GM19324 (cell line): ENCODE results near the gene COX6B2.
A peak's percentile ranks its signal among the peaks of the same experiment; 100 is the strongest.
"Not testable (repeated sequence)": the region's sequence is repeated elsewhere in the genome, so short reads cannot be mapped to it uniquely, and the experiment has no call there.

Experiments
- ATAC-seq: cut with Tn5 transposase; IDR thresholded peaks from one replicate; pipeline ENCODE4 v1.9.1; 2021; ENCODE audit warnings: mild to moderate bottlenecking, moderate library complexity; ENCODE audit not compliant: unreplicated experiment, low FRiP score

COX6B2 gene, protein sequence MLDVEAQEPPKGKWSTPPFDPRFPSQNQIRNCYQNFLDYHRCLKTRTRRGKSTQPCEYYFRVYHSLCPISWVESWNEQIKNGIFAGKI

DNA sequence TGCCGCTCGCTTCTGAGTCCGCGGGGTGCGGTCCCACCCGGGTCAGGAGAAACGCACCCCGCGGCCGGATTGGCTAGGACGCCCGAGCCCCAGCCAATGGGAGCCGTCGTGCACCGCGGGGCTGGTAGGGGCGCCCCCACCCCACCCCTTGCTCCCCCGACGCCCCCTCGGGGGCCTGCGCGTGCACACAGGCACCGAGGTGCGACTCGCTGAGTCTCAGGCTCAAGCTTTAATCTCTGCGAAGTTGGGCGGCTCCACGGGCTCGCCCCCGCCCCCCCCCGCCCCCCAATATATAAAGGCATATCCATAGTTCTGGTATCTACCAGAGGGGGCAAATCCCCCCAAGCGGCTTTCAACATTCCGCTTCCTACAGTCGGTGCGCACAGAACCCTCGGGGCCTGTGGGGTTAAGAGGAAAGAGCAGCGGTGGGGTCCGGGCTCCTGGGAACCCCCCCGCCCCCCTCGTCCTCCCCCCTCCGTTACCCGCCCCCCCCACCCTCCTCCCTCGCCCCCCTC is at the start of gene COX6B2:
COX6B2 (minus strand) TSS at position 22 of the 515 bp plus-strand sequence. CDS start 198 bp downstream, outside the sequence.
- no peak for ATAC-seq

DNA sequence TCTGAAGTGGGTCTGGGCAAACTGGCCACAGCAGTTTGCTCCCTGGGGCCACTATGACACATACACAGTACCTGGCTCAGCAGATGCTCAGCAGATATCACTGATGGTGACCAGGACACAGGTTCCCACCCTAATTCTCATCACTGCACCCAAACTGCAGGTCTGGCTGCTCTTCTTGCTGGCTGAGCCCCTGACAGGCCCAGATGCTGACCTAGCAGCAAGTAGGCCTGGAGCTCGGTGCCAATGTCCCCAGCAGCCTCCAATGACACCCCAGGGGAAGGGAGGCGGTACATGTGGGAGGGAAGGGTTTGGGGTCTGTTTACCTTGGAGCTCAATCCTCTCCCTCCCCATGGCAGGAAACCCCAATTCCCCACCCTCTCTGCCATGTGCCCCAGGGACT is 48.0 kb upstream of the COX6B2 start:
- ATAC-seq = no peak

DNA sequence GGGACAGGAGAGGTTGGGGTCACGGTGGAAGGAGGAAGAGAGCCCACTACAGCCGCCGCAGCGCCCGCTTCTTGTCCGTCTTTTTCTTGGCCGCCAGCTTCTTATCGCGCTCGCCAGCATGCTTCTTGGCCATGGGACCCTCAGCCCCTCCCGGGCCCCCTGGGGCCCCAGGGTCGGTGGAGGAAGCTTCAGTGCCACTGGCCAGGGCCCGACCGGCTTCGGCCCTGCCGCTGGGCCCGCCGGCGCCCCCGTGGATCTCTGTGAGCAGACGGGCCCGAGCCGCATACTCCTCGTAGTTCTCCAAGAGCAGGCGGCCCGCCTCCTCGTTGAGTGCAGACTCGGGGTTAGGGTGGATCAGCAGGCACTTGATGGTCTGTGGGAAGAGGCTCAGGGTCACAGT is 46.9 kb upstream of the COX6B2 start:
- not testable (repeated sequence) for ATAC-seq

DNA sequence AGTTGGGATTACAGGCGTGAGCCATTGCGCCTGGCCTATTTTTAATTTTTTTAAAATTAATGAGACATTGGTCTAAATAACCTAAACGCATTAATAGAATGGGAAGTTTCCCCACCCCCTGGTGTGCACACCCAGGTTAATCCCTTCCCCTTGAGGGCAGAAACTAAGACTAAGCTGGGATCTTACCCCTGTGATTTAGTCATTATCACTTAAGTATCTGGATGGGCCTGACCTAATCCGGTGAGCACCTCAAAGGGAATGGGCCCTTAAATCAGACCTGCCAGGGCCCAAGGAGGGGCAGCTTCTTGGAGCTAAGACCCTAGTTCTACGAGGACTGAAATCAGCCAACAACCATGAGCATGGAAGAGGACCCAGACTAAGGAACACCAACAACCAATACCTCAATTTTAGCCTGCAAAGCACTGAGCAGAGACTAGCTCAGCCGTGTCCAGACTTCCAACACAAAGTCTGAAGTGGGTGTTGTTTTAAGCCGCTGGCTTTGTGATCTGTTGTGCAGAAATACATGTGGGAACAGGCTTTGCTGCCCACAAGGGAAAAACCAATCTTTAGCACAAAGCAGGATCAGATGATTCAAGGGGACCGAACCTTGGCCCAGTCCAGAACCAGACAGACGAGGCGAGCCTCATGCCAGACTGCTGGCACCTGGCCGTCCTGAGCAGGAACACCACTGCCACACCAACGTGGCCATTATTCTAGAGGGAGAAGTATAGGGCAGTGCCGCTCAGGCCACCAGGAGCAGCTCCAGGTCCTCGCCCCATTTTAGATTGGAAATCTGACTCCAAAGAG is 46.0 kb upstream of the COX6B2 start:
- no peak for ATAC-seq

DNA sequence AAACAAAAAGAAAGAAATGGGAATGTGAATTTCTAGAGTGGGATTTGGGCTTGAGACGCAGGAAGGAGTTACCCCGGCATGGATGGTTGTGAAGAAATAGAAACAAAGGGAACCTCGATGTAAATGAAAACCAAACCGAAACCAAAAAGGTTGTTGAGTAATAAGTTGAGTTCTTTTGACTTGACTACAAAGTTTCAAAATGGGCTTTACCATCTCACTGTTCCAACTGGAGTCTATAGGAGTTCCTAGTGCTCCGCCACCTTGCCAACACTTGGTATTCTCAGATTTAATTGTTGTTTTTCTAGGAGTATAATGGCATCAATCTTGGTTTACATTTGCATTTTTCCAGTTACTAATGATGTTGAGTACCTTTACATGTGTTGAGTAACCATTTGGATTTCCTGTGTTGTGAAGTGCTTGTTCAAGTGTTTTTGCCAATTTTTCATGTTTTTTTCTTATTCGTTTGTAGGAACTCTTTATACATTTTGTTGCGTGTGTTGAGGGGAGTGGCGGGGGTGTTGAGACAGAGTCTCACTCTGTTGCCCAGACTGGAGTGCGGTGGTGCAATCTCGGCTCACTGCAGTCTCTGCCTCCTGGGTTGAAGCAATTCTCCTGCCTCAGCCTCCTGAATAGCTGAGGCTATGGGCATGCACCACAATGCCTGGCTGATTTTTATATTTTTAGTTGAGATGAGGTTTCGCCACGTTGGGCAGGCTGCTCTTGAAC is 43.8 kb upstream of the COX6B2 start:
- ATAC-seq = no peak

DNA sequence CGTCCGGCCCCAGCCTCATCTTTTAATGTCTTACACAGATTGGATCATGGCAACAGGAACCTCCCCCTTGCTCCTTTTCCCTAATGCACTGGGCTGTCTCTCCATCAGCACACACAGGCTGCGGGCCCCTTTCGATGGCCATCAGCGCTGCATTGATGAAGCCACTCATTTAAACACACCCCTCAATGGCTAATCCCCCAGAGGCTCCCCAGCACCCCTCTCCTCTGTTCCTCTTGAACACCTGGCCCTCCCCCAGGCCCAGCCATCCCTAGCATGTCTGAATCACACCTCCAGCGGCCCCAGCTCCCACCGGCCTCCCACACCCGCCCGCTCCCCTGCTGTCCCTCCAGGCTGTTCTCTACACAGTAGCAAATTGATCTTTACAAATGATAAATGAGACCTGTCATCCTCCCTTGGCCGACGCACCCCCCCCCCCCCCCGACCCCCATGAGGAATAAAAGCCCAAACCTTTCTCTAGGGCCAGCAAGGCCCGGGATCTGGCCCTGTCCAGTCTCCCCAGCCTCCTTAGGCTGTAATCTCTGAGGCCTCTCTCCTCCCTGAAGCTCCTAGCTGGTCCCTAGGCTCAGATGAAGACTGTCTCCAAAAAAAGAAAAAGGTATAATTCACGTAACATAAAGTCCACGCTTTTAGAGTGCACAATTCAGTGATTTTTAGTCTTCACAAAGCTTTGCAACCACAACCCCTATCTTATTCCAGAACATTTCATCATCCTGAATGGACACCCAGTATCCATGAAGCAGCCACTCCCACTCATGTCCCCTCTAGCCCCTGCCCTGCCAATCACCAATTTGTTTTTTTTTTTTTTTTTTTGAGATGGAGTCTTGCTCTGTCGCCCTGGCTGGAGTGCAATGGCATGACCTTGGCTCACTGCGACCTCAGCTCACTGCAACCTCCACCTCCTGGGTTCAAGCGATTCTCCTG is 38.6 kb upstream of the COX6B2 start:
- ATAC-seq = no peak

DNA sequence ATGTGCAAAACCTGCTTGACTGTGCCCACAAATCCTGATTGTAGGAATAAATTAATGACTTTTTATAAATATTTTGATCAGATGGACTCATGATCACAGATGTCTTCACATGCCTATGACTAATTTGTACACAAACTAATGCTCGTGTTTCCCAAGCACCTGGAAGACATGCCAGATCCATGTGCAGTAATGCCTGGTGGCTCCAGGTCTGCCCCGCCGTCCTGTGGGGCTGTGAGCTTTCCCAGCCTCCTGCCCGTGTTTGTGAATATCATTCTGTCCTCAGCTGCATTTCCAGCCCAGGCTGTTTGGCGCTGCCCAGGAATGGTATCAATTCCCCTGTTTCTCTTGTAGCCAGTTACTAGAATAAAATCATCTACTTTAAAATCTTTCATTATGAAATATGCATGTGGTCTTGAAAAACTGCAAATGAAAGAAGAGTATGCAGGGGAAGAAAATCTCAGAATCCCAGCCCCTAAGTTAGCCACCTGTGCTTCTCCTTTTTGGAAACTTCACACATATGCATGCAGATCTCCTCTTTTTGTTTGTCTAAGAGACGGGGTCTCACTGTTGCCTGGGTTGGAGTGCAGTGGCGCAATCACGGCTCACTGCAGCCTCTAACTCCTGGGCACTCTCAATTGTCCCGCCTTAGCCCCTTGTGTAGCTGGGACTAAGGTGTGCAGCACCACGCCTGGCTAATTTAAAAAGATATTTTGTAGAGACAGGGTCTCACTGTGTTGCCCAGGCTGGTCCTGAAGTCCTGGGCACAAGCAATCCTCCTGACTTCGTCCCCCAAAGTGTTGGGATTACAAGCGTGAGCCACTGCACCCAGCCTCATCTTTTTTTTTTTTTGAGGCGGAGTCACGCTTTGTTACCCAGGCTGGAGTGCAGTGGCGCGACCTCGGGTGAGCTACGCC is 37.4 kb upstream of the COX6B2 start:
- no peak for ATAC-seq

DNA sequence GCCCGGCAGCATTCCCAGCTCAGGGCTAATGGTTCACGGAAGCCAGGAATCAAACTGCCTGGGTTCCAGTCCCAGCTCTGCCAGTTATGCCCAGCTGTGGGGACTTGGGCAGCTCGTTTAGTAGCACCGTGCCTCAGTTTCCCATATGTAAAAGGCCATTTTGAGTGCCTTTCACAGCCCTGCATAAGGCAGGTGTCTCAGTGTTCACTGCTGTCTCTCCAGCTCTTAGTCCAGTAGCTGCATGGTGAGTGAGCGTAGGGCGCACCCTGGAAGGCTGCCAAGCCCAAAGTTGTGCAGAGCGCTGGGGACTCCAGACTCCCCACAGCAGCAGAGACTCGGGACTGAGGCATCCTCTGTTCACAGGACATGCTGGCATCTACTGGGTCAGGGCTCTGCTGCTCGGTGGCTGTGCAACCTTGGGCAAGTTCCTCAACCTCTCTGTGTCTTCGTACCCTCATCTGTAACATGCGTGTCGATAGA is 36.7 kb upstream of the COX6B2 start:
- no peak for ATAC-seq

DNA sequence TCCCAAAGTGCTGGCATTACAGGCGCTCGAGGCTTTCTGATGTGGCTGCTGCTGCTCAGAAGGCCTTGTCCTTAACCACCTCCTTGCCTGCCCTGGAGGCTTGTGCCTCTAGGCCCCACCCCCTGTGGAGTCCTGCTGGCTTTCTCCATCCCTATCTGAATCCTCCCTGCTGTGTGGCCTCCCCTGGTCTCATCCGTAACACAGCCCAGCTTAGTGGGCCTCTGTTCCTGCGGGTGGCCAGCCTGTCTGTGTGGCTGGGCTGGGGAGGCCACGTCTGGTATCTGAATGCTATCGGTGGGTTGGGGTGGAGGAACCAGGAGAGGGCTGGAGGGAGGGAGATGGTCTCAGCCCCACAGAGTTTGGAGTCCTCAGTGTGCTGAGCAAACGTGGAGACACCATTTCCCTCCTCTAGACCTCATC is 36.0 kb upstream of the COX6B2 start:
- ATAC-seq = no peak

DNA sequence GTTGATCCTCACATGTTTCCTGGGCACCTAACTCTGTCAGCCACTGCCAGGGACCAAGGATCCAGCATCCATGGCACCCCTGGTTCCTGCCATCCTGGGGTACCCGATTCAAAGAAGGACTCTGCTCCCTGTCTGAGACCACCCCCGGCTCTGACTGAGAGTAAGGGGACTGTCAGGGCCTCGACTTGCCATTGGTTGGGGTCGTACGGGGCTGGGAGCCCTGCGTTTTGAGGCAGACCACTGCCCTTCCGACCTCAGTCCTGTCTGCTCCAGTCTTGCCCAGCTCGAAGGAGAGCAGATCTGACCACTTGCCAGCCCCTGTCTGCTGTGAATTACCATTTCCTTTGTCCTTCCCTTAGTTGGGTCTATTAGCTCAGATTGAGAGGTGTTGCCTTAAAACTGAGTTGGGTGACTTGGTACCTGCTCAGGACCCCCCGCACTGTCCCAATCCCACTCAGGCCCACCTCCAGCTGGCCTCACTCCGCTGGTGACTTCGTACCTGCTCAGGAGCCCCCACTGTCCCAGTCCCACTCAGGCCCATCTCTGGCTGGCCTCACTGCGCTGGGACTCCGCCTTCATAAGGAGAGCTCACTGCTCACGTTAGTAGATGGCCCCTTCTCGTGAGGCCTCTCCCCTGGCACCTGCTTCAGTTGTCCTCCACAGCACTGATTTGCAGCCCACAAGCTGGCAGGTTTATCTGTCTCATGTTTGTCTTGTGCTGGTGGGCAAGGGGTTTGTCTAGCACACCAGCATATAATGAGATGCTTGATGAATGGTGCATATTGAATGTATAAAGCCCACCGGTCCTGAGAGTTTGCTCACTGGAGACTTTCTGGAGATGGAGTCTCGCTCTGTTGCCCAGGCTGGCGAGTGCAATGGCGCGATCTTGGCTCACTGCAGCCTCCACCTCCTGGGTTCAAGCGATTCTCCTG is 35.1 kb upstream of the COX6B2 start:
- ATAC-seq = no peak

DNA sequence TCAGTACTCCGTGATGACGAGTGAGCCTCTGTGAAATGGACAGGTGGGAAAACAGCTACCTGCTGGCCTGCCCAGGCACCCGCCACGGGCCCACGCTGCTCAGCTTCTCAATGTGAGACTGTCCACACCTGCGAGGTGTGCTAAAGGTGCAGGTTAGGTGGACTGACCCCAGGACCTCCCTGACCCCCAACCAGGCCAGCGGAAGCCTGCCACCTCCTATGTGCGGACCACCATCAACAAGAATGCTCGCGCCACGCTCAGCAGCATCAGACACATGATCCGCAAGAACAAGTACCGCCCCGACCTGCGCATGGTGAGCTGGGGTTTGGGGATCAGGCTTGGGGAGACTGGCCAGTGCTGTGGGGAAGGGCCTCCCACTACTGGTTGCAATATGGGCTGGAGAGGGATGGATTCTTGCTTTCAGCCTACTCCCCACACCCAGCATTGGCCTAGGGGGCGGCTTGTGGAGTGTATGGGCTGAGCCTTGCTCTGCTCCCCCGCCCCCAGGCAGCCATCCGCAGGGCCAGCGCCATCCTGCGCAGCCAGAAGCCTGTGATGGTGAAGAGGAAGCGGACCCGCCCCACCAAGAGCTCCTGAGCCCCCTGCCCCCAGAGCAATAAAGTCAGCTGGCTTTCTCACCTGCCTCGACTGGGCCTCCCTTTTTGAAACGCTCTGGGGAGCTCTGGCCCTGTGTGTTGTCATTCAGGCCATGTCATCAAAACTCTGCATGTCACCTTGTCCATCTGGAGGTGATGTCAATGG is 33.4 kb upstream of the COX6B2 start:
- no peak for ATAC-seq

DNA sequence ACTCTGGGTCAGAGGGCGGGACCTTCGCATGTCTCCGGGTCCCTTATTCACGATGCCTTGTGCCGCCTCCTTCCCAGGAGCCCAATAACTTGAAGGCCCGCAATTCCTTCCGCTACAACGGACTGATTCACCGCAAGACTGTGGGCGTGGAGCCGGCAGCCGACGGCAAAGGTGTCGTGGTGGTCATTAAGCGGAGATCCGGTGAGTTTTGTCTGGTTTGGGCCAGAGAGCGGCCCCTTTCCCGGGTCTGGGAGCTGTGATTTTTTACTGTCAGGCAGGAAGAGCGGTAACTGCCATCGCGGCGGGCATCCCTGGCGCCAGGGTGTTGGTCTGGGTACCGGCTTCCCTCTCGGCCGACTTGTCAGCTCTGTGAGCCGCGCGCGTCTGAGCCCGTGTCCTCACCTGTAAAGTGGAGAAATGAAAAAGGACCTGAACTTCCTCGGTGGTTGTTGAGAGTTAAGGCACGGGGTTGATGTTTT is 32.0 kb upstream of the COX6B2 start:
- ATAC-seq = no peak

DNA sequence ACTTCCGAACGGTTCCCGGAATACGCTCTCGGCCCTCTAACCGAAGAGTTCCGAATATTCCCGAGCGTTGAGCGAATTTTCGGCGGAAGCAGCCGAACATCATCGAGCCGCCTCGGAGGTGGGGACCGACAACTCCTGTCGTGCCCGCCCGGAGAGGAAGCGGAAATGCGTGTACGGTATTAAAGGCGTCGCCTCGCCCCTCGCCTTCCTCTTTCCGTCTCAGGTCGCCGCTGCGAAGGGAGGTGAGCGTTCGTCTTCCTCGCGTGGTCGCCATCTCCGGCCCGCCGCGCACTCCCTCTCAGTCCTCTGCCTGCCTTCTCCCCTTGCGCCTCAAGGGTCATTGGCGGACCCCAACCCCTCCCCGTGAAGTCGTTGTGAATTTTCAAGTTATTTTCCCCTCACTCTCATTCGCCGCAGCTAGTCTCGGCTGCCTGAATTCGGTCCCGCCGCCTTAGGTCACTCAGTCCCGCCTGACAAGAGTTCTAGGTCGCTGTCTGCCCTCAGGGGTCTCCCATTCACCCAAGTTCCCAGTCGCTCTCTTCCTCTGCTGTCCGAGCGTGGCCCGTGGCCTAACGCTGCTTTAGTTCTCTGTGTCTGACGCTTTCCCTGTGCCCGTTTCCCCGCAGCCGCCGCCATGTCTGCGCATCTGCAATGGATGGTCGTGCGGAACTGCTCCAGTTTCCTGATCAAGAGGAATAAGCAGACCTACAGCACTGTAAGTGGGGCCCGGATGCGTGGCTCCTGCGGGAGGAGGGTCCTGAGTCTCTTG is 31.4 kb upstream of the COX6B2 start, which contains the start of gene RPL28:
RPL28 (plus strand) TSS at position 209 of the 769 bp plus-strand sequence; CDS start at position 635, 426 bp downstream.
- ATAC-seq = peak; percentile 76

DNA sequence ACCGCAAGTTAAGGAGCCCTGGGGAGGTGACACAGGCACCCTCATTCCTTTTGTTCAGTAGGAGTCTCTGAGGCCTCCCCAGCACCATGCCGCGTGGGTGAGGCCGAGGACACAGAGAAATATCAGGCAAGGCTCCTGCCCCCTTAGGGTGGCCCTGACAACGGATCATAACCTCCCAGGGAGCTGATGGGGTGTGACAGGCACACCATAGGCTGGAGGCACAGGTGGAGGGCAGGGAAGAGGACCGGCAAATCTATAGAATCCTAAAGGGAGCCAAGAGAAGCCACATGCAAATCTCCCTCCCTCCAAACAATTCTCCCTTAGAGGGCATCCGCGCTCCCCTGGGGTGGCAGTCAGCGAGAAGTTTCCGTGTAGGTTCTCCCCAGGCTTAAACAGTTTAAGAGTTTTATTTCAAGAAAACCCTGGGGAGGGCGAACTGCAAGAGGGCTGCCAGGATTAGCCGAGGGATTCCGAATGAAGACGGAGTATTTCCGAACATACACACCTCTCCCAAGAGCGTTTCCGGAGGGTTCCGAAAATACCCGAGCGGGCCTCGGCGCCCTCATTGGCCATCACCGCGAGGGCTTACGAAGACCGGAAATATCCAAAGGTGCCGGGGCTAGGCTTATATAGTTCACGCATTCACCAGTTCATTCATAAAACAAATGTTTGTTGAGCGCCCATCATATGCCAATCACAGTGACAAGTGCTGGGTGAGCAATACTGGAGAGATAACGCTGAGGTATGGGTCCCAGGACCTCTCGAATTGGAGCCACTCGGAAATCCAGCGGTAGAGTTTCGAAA is 30.6 kb upstream of the COX6B2 start:
- ATAC-seq = peak; percentile 50

DNA sequence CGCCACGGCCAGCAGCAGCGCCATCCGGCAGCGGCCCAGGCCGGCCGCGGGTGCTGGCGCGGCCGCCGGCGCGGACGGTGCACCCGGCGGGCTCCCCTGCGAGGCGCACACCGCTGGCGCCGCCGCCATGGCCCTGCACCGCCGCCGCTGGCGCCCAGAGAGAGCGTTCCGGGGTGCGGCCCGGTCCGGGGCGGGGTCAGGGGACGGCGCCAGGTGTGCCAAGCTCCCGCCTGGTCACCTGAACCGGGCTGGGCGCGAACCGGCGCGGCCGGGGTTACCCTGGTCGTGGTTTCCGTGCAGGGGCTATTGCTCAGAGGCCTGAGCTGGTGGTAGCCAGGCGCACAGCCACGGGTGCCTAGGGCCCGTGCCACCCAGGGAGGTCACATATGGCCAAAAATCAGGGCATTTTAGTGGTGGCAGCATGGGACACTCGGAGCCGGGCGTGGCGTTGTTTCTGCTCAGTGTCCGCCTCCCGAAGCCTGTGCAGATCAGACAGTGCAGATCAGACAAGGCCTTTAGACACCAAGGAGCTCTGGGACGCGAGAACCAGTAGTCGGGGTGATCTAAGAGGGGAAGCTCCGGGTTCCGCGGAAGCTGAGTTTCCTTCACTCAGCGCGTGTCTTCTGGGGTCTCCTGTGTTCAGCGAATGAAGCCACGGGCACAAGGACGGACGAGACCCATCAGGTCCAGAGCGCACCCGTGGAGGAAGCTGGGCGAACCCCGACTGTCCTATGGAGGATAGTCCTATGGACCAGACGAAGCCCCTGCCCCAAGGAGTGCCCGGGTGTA is 29.8 kb upstream of the COX6B2 start, which contains the start of gene TMEM238:
TMEM238 (minus strand) TSS at position 162 of the 789 bp plus-strand sequence; CDS start at position 129, 33 bp downstream.
- ATAC-seq = no peak
